ENCODE measurements around the gene MYO1D. TPM values are rescaled to one million over a fixed set of nuclear protein-coding genes. Genes with fewer than 3 reads are reported as not detected.

Gene MYO1D
- total RNA-seq, 1 experiment from 2014 or later: 1.3 TPM

- BruUV-seq (replicated peaks): no TSS peak
- intact Hi-C loops (cut with micrococcal nuclease; ENCODE audit: unreplicated experiment): no loop called here
Observed at GRCh38 chr17:32815460-32815859, 61.5 kb downstream of the MYO1D start.

DNA sequence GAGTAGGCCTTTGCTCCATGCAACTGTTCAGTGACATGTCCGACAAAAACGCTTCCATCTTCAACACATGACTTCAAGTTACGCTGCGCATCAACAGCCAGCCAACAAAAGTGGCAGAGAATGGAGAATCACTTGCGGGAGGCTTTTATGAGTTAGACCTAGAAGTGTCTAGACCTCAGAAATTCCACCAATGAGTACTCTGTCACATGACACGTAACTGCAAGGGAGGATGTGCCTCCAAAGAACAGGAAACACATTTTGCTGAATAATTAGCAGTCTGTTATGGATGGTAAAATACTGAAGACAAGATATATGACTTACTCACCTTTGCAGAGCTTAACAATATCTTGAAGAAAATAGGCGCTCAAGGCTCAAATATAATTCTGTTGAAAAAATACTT is 62.1 kb downstream of the MYO1D start:
- in situ Hi-C loops (cut with HindIII; ENCODE audit: low pct_unique_long_range_greater_than_20kb, low sequenced_read_pairs) (no loop called here), intact Hi-C loops (cut with micrococcal nuclease; ENCODE audit: unreplicated experiment) (no loop called here)
- DNase-seq (ENCODE audit: low read depth, low spot score) (no peak), ATAC-seq (no peak)
- TF ChIP-seq SIN3A (IDR thresholded peaks at IDR 0.05; ENCODE audit: borderline replicate concordance, insufficient read depth, low read depth, low read length) (no peak), CTCF (IDR thresholded peaks at IDR 0.05) (no peak), POLR2AphosphoS5 (IDR thresholded peaks at IDR 0.05; ENCODE audit: low read depth, low read length) (no peak), REST (IDR thresholded peaks at IDR 0.05; ENCODE audit: insufficient read depth in 1 of 2, low read depth in 2 of 2, low read length in 1 of 2) (no peak), TCF7L2 (IDR thresholded peaks at IDR 0.05; ENCODE audit: low read depth, low read length) (no peak)
- Histone ChIP-seq H3K27me3 (ENCODE audit: control insufficient read depth, insufficient read depth, low read length) (peaks cover 3% of the 10 kb centered on the region; the same call in 1 of the 2 replicates), H3K4me1 (ENCODE audit: control insufficient read depth, insufficient read depth, low read length) (no peaks in the 10 kb centered on the region), H3K4me3 (ENCODE audit: low read depth in 2 of 2, low read length in 2 of 2) (no peak overlapping the region), H3K9me3 (ENCODE audit: control insufficient read depth, insufficient read depth, low read depth, low read length) (no peaks in the 10 kb centered on the region), H3K36me3 (ENCODE audit: control insufficient read depth, insufficient read depth, low read length) (no peaks in the 10 kb centered on the region), H3K27ac (ENCODE audit: low read length) (no peak overlapping the region)
- CTCF ChIA-PET: no interaction called here
- no TSS peak for BruUV-seq (replicated peaks)
- POLR2A ChIA-PET: no interaction called here

More at GRCh38 chr17:32815460-32815859, 61.5 kb downstream of the MYO1D start:
- Histone ChIP-seq H3K27ac (ENCODE audit: low read length) (no peak overlapping the region), H3K36me3 (ENCODE audit: control insufficient read depth, insufficient read depth, low read length) (no peaks in the 10 kb centered on the region), H3K4me1 (ENCODE audit: control insufficient read depth, insufficient read depth, low read length) (no peaks in the 10 kb centered on the region), H3K27me3 (ENCODE audit: control insufficient read depth, insufficient read depth, low read length) (peaks cover 3% of the 10 kb centered on the region; the same call in 1 of the 2 replicates), H3K4me3 (ENCODE audit: low read depth in 2 of 2, low read length in 2 of 2) (no peak overlapping the region), H3K9me3 (ENCODE audit: control insufficient read depth, insufficient read depth, low read depth, low read length) (no peaks in the 10 kb centered on the region)
- CTCF ChIA-PET: no interaction called here
- POLR2A ChIA-PET: no interaction called here
- no peak for TF ChIP-seq CTCF (IDR thresholded peaks at IDR 0.05)
- TF ChIP-seq SIN3A (IDR thresholded peaks at IDR 0.05; ENCODE audit: borderline replicate concordance, insufficient read depth, low read depth, low read length): no peak
- no peak for TF ChIP-seq POLR2AphosphoS5 (IDR thresholded peaks at IDR 0.05; ENCODE audit: low read depth, low read length)
- no peak for TF ChIP-seq REST (IDR thresholded peaks at IDR 0.05; ENCODE audit: insufficient read depth in 1 of 2, low read depth in 2 of 2, low read length in 1 of 2)
- no peak for TF ChIP-seq TCF7L2 (IDR thresholded peaks at IDR 0.05; ENCODE audit: low read depth, low read length)
- ATAC-seq (no peak), DNase-seq (ENCODE audit: low read depth, low spot score) (no peak)
- in situ Hi-C loops (cut with HindIII; ENCODE audit: low pct_unique_long_range_greater_than_20kb, low sequenced_read_pairs): no loop called here

Data from Panc1 (cell line).